Neural progenitor cell (in vitro differentiated cells): ENCODE measurements around the gene ENTPD7. TPM values are rescaled to one million over a fixed set of nuclear protein-coding genes. Genes with fewer than 3 reads are reported as not detected.
A peak's percentile ranks its signal among the peaks of the same experiment; 100 is the strongest.

Experiments used
- DNase-seq: peaks from one replicate; pipeline ENCODE4 v3.0.0-alpha.2; 2016; ENCODE audit warnings: low spot score
- H2AFZ ChIP-seq: fragments of 200-600 bp; sonication (generic); replicated peaks from 2 replicates; pipeline ENCODE4 v1.6.1; 2016; ENCODE audit warnings: antibody characterized with exemption
- H3F3A ChIP-seq: fragments of 200-600 bp; sonication (generic); 2 replicates; pipeline ENCODE4 v1.6.1; 2016; ENCODE audit warnings: antibody characterized with exemption, low read depth
- H3K27ac ChIP-seq: fragments of 200-600 bp; sonication (generic); 2 replicates; pipeline ENCODE4 v1.5.1; 2016; ENCODE audit warnings: mild to moderate bottlenecking
- H3K27me3 ChIP-seq: fragments of 200-600 bp; sonication (generic); 2 replicates; pipeline ENCODE4 v1.6.1; 2016; ENCODE audit warnings: mild to moderate bottlenecking, moderate library complexity
- H3K36me3 ChIP-seq: fragments of 200-600 bp; sonication (generic); 2 replicates; pipeline ENCODE4 v1.5.1; 2016
- H3K4me1 ChIP-seq: fragments of 200-600 bp; sonication (generic); 2 replicates; pipeline ENCODE4 v1.6.1; 2016; ENCODE audit warnings: mixed run types
- H3K4me2 ChIP-seq: fragments of 200-600 bp; sonication (generic); 2 replicates; pipeline ENCODE4 v1.6.1; 2016
- H3K4me3 ChIP-seq: fragments of 200-600 bp; sonication (generic); 2 replicates; pipeline ENCODE4 v1.5.1; 2016
- H3K79me2 ChIP-seq: fragments of 200-600 bp; sonication (generic); 2 replicates; pipeline ENCODE4 v1.6.1; 2016; ENCODE audit warnings: low read depth
- H3K9ac ChIP-seq: fragments of 200-600 bp; sonication (generic); 2 replicates; pipeline ENCODE4 v1.6.1; 2016
- H3K9me3 ChIP-seq: fragments of 200-600 bp; sonication (generic); 2 replicates; pipeline ENCODE4 v1.5.1; 2016; ENCODE audit warnings: low read depth
- H4K20me1 ChIP-seq: fragments of 200-600 bp; sonication (generic); 2 replicates; pipeline ENCODE4 v1.6.1; 2016; ENCODE audit warnings: low read depth
- H3K27ac Mint-ChIP-seq: 3 replicates; pipeline ENCODE4 v1.8.0; 2021; ENCODE audit warnings: mixed read lengths
- H3K27me3 Mint-ChIP-seq: 2 replicates; pipeline ENCODE4 v1.8.0; 2022; ENCODE audit warnings: low read depth, mild to moderate bottlenecking, inconsistent platforms, moderate library complexity, mixed read lengths; ENCODE audit not compliant: insufficient read depth
- H3K36me3 Mint-ChIP-seq: 3 replicates; pipeline ENCODE4 v1.8.0; 2021; ENCODE audit warnings: mixed read lengths
- H3K4me1 Mint-ChIP-seq: 3 replicates; pipeline ENCODE4 v1.8.0; 2021; ENCODE audit warnings: mixed read lengths
- H3K4me3 Mint-ChIP-seq: 3 replicates; pipeline ENCODE4 v1.8.0; 2021; ENCODE audit warnings: mild to moderate bottlenecking, moderate library complexity, mixed read lengths
- H3K9me3 Mint-ChIP-seq: 3 replicates; pipeline ENCODE4 v1.8.0; 2020; ENCODE audit warnings: mixed read lengths
- CTCF ChIP-seq: fragments of 200-600 bp; sonication (generic); IDR thresholded peaks from 2 replicates; pipeline ENCODE4 v1.5.1; 2017; ENCODE audit warnings: antibody characterized with exemption, mild to moderate bottlenecking
- EZH2 ChIP-seq: fragments of 200-600 bp; sonication (generic); IDR thresholded peaks from 2 replicates; pipeline ENCODE4 v1.6.1; 2017; ENCODE audit warnings: antibody characterized with exemption, mild to moderate bottlenecking, moderate library complexity
- EZH2phosphoT487 ChIP-seq: fragments of 200-600 bp; sonication (generic); IDR thresholded peaks from 2 replicates; pipeline ENCODE4 v1.6.1; 2017; ENCODE audit warnings: antibody characterized with exemption
- total RNA-seq: library from RNA; depleted of rRNA; stranded (reverse); fragments of >200 nt; gene quantifications from 2 replicates; pipeline ENCODE4 v1.2.3, GENCODE V29; 2015; ENCODE audit warnings: low replicate concordance

Gene ENTPD7
- total RNA-seq, 1 donor from 2014 or later = 7.2 TPM

- DNase-seq = no peak
- Mint-ChIP-seq H3K9me3 (no peaks in the 10 kb centered on the region), H3K4me1 (peaks cover 12% of the 10 kb centered on the region), H3K27ac (no peak overlapping the region), H3K4me3 (no peak overlapping the region), H3K27me3 (peaks cover 14% of the 10 kb centered on the region), H3K36me3 (no peaks in the 10 kb centered on the region)
- H3K27ac ChIP-seq = no peak overlapping the region
- H3K4me2 ChIP-seq = no peak overlapping the region
- peaks cover 10% of the 10 kb centered on the region for H3K79me2 ChIP-seq
- H3K36me3 ChIP-seq = no peaks in the 10 kb centered on the region
- H2AFZ ChIP-seq = no peak overlapping the region
- H3K27me3 ChIP-seq = peaks cover 30% of the 10 kb centered on the region
- peaks cover 11% of the 10 kb centered on the region for H3K4me1 ChIP-seq
- H3F3A ChIP-seq = no peaks in the 10 kb centered on the region
- H3K4me3 ChIP-seq = no peak overlapping the region
- no peak for TF ChIP-seq CTCF
- TF ChIP-seq EZH2 = no peak
- no peak for TF ChIP-seq EZH2phosphoT487
- no peak overlapping the region for H3K9ac ChIP-seq
- no peaks in the 10 kb centered on the region for H4K20me1 ChIP-seq
- no peaks in the 10 kb centered on the region for H3K9me3 ChIP-seq
Measured at GRCh38 chr10:99656199-99657064, 2.9 kb upstream of the ENTPD7 start.

- peaks cover 10% of the 10 kb centered on the region for H3K79me2 ChIP-seq
- peaks cover 12% of the 10 kb centered on the region for H3K4me1 Mint-ChIP-seq
- peaks cover 2% of the 10 kb centered on the region for H3K36me3 Mint-ChIP-seq
- peak; percentile 24 for DNase-seq
- H3K4me2 ChIP-seq = peak overlapping the region; percentile 88
- H2AFZ ChIP-seq = peak overlapping the region; percentile 84
- peaks cover 30% of the 10 kb centered on the region for H3K27me3 ChIP-seq
- H3K9ac ChIP-seq = no peak overlapping the region
- H3K9me3 Mint-ChIP-seq = no peaks in the 10 kb centered on the region
- peaks cover 12% of the 10 kb centered on the region for H3K27me3 Mint-ChIP-seq
- H3F3A ChIP-seq = no peaks in the 10 kb centered on the region
- H3K9me3 ChIP-seq = no peaks in the 10 kb centered on the region
- H3K27ac ChIP-seq = no peak overlapping the region
- peak overlapping the region; percentile 87 for H3K4me3 ChIP-seq
- no peaks in the 10 kb centered on the region for H3K36me3 ChIP-seq
- peaks cover 11% of the 10 kb centered on the region for H3K4me1 ChIP-seq
- no peak overlapping the region for H3K27ac Mint-ChIP-seq
- peak overlapping the region; percentile 88 for H3K4me3 Mint-ChIP-seq
- H4K20me1 ChIP-seq = no peaks in the 10 kb centered on the region
- TF ChIP-seq EZH2phosphoT487 (no peak), EZH2 (no peak), CTCF (no peak)
Measured at GRCh38 chr10:99658622-99659030, 683 bp upstream of the ENTPD7 start.

- Mint-ChIP-seq H3K9me3 (no peaks in the 10 kb centered on the region), H3K27ac (no peak overlapping the region), H3K4me1 (peaks cover 12% of the 10 kb centered on the region), H3K36me3 (peaks cover 2% of the 10 kb centered on the region), H3K27me3 (peaks cover 12% of the 10 kb centered on the region), H3K4me3 (peak overlapping the region; percentile 88)
- DNase-seq = no peak
- H3K4me2 ChIP-seq = peak overlapping the region; percentile 88
- H2AFZ ChIP-seq = peak overlapping the region; percentile 90
- peaks cover 30% of the 10 kb centered on the region for H3K27me3 ChIP-seq
- peaks cover 10% of the 10 kb centered on the region for H3K79me2 ChIP-seq
- H3K4me3 ChIP-seq = peak overlapping the region; percentile 87
- H4K20me1 ChIP-seq = no peaks in the 10 kb centered on the region
- TF ChIP-seq EZH2phosphoT487 = no peak
- TF ChIP-seq CTCF = no peak
- TF ChIP-seq EZH2 = no peak
- H3K4me1 ChIP-seq = peaks cover 11% of the 10 kb centered on the region
- no peaks in the 10 kb centered on the region for H3K9me3 ChIP-seq
- no peaks in the 10 kb centered on the region for H3F3A ChIP-seq
- no peak overlapping the region for H3K27ac ChIP-seq
- peak overlapping the region; percentile 78 for H3K9ac ChIP-seq
- no peaks in the 10 kb centered on the region for H3K36me3 ChIP-seq
Measured at GRCh38 chr10:99659868-99660366, 608 bp downstream of the ENTPD7 start.
